ENCODE data around the gene CENPQ.

Gene CENPQ

GRCh38 chr6:49535795-49536194 lies 72.6 kb downstream of the CENPQ start:
- no peak for DNase-seq (ENCODE audit: low read depth)
- H3K4me3 ChIP-seq (ENCODE audit: low read depth, low read length): no peak overlapping the region
- no peak for TF ChIP-seq CTCF (IDR thresholded peaks at IDR 0.05; ENCODE audit: low read depth, low read length, missing control alignments)

- no peak for DNase-seq (ENCODE audit: low read depth)
- no peak for TF ChIP-seq CTCF (IDR thresholded peaks at IDR 0.05; ENCODE audit: low read depth, low read length, missing control alignments)
- H3K4me3 ChIP-seq (ENCODE audit: low read depth, low read length): no peak overlapping the region
These were observed 75.9 kb downstream of the CENPQ start for GRCh38 chr6:49539102-49539501.

GRCh38 chr6:49540614-49541013 lies 77.4 kb downstream of the CENPQ start:
- no peak for DNase-seq (ENCODE audit: low read depth)
- H3K4me3 ChIP-seq (ENCODE audit: low read depth, low read length): no peak overlapping the region
- no peak for TF ChIP-seq CTCF (IDR thresholded peaks at IDR 0.05; ENCODE audit: low read depth, low read length, missing control alignments)

- DNase-seq (ENCODE audit: low read depth): no peak
- TF ChIP-seq CTCF (IDR thresholded peaks at IDR 0.05; ENCODE audit: low read depth, low read length, missing control alignments): no peak
- no peak overlapping the region for H3K4me3 ChIP-seq (ENCODE audit: low read depth, low read length)
These were observed 78.1 kb downstream of the CENPQ start for GRCh38 chr6:49541210-49541724.

- no peak for DNase-seq (ENCODE audit: low read depth)
- no peak for TF ChIP-seq CTCF (IDR thresholded peaks at IDR 0.05; ENCODE audit: low read depth, low read length, missing control alignments)
These were observed 78.8 kb downstream of the CENPQ start for GRCh38 chr6:49541936-49542335.

More at GRCh38 chr6:49541936-49542335, 78.8 kb downstream of the CENPQ start:
- H3K4me3 ChIP-seq (ENCODE audit: low read depth, low read length): no peak overlapping the region
